ENCODE data around the gene GLIPR1L1.

- TF ChIP-seq, protein P1, sequence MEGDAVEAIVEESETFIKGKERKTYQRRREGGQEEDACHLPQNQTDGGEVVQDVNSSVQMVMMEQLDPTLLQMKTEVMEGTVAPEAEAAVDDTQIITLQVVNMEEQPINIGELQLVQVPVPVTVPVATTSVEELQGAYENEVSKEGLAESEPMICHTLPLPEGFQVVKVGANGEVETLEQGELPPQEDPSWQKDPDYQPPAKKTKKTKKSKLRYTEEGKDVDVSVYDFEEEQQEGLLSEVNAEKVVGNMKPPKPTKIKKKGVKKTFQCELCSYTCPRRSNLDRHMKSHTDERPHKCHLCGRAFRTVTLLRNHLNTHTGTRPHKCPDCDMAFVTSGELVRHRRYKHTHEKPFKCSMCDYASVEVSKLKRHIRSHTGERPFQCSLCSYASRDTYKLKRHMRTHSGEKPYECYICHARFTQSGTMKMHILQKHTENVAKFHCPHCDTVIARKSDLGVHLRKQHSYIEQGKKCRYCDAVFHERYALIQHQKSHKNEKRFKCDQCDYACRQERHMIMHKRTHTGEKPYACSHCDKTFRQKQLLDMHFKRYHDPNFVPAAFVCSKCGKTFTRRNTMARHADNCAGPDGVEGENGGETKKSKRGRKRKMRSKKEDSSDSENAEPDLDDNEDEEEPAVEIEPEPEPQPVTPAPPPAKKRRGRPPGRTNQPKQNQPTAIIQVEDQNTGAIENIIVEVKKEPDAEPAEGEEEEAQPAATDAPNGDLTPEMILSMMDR (IDR thresholded peaks at IDR 0.05) = no peak
- TF ChIP-seq POLR2AphosphoS5 (IDR thresholded peaks at IDR 0.05) = no peak
Measured at GRCh38 chr12:75322464-75322863, 12.0 kb upstream of the GLIPR1L1 start.

Data from stomach (tissue), 4 donors.